Stomach (tissue), 9 donors: ENCODE data around the gene NUP214. TPM values are rescaled to one million over a fixed set of nuclear protein-coding genes. Genes with fewer than 3 reads are reported as not detected.

Source experiments
- DNase-seq, 2 donors: peaks; one replicate each; pipeline versions ENCODE4 v3.0.0 to v3.0.0-alpha.2; 2013 to 2019
- H3K27ac ChIP-seq, 5 donors: fragments of 200-600 bp in 4 of 5; sonication (generic) in 4 of 5; one replicate each; pipeline ENCODE4 v1.5.1; 2013 to 2019; ENCODE audit warnings: mild to moderate bottlenecking in 1 of 5, moderate library complexity in 1 of 5
- H3K27me3 ChIP-seq, 3 donors: fragments of 200-600 bp; sonication (generic); one replicate each; pipeline ENCODE4 v1.5.1; 2017 to 2019; ENCODE audit warnings: mixed run types in 1 of 3
- H3K36me3 ChIP-seq, 4 donors: fragments of 200-600 bp; sonication (generic); 1 replicate in 3 of 4; 2 replicates in 1 of 4; pipeline ENCODE4 v1.5.1; 2016 to 2019
- H3K4me1 ChIP-seq, 4 donors: fragments of 200-600 bp; sonication (generic); one replicate each; pipeline ENCODE4 v1.5.1; 2016 to 2019
- H3K4me3 ChIP-seq, 4 donors: fragments of 200-600 bp; sonication (generic) in 3 of 4; one replicate each; pipeline ENCODE4 v1.5.1; 2016 to 2019; ENCODE audit warnings: mild to moderate bottlenecking in 1 of 4
- H3K9me3 ChIP-seq, 4 donors: fragments of 200-600 bp; sonication (generic); one replicate each; pipeline ENCODE4 v1.5.1; 2016 to 2019
- EP300 ChIP-seq: sonication (generic); formaldehyde crosslinking; IDR thresholded peaks from one replicate; pipeline ENCODE4 v1.6.1; 2017; ENCODE audit warnings: antibody characterized with exemption
- POLR2A ChIP-seq, 4 donors: fragments of 450-650 bp; IDR thresholded peaks; one replicate each; pipeline ENCODE4 v1.6.1; 2016; ENCODE audit warnings: antibody characterized with exemption in 4 of 4, control low read depth in 2 of 4, mild to moderate bottlenecking in 1 of 4, moderate library complexity in 1 of 4
- POLR2AphosphoS5 ChIP-seq, 3 donors: sonication (generic); formaldehyde crosslinking; IDR thresholded peaks; one replicate each; pipeline ENCODE4 v1.6.1; 2016; ENCODE audit warnings: antibody characterized with exemption in 3 of 3
- WGBS, 5 donors: extraction: QIAGEN DNeasy Blood & Tissue Kit in 3 of 5; methylation state at CpG; one replicate each; pipeline versions ENCODE4 v1.1.5 to v1.1.7; 2013 to 2018; 5-methylcytosine and 5-hydroxymethylcytosine counted together
- intact Hi-C: fragments of 100-400 bp; cut with DNase I; formaldehyde crosslinking; loops from one replicate; pipeline ENCODE4 v1.15.1; 2023; ENCODE audit warnings: low total_unique reads
- polyA plus RNA-seq, 3 donors: library from polyadenylated mRNA; stranded (reverse); fragments of 200-250 nt; gene quantifications; one replicate each; pipeline ENCODE4 v1.2.3, GENCODE V29; 2013
- total RNA-seq, 5 donors: library from RNA; depleted of rRNA; stranded (reverse); fragments of >200 nt; gene quantifications; one replicate each; pipeline versions ENCODE4 v1.1.0 to v1.2.3, GENCODE V29; 2014 to 2016
- TF ChIP-seq, protein P1 (sequence below), 7 experiments: fragments of 450-650 bp in 4 of 7; fragments of 200-600 bp in 3 of 7; sonication (generic) in 3 of 7; IDR thresholded peaks; one replicate each; pipeline ENCODE4 v1.5.1; 2016 to 2019; ENCODE audit warnings: antibody characterized with exemption in 7 of 7, control low read depth in 2 of 7, mild to moderate bottlenecking in 1 of 7
- donor health status: healthy with polysubstance abuse.
- donor health status: Bipolar disorder and iron deficiency.
- donor health status: healthy.

NUP214 gene
- total and polyA plus RNA-seq, 8 donors: 21.7 to 111 (median 35.0) TPM

DNA sequence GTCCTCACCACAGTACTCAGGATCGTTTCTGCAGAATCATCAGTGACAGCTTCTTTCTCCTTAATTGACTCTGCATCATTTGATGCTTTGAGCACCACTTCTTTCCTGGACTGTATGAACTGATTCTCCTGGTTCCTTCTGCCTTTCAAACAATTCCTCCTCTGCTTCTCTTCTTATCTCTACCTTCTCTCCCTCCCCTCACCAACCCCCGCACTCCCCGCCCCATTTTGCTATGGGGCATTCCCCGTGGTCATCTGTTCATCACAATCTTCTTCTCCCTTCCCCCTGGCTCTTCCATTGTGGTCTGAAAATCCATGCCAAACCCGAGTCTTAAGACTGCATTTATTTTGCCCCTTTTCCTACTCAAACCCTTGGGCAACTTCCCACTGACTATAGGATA lies 93.0 kb downstream of the NUP214 start:
- peaks cover 5 to 75% (median 69%) of the 10 kb centered on the region in 4 donors for H3K36me3 ChIP-seq
- no peak for DNase-seq
- H3K9me3 ChIP-seq: no peaks in the 10 kb centered on the region
- WGBS, 5 donors: 75 to 84% (median 79%) methylated on average over 5 of the region's 5 CpGs
- H3K27me3 ChIP-seq: no peaks in the 10 kb centered on the region
- TF ChIP-seq EP300: no peak
- TF ChIP-seq POLR2A (IDR thresholded peaks at IDR 0.05): no peak
- TF ChIP-seq, protein P1, sequence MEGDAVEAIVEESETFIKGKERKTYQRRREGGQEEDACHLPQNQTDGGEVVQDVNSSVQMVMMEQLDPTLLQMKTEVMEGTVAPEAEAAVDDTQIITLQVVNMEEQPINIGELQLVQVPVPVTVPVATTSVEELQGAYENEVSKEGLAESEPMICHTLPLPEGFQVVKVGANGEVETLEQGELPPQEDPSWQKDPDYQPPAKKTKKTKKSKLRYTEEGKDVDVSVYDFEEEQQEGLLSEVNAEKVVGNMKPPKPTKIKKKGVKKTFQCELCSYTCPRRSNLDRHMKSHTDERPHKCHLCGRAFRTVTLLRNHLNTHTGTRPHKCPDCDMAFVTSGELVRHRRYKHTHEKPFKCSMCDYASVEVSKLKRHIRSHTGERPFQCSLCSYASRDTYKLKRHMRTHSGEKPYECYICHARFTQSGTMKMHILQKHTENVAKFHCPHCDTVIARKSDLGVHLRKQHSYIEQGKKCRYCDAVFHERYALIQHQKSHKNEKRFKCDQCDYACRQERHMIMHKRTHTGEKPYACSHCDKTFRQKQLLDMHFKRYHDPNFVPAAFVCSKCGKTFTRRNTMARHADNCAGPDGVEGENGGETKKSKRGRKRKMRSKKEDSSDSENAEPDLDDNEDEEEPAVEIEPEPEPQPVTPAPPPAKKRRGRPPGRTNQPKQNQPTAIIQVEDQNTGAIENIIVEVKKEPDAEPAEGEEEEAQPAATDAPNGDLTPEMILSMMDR (IDR thresholded peaks at IDR 0.05): no peak
- no peak for TF ChIP-seq POLR2AphosphoS5 (IDR thresholded peaks at IDR 0.05)
- H3K4me3 ChIP-seq: no peak overlapping the region
- no peak overlapping the region for H3K27ac ChIP-seq
- intact Hi-C loops: no loop called here
- peaks cover 0 to 12% (median 0%) of the 10 kb centered on the region in 4 donors for H3K4me1 ChIP-seq

DNA sequence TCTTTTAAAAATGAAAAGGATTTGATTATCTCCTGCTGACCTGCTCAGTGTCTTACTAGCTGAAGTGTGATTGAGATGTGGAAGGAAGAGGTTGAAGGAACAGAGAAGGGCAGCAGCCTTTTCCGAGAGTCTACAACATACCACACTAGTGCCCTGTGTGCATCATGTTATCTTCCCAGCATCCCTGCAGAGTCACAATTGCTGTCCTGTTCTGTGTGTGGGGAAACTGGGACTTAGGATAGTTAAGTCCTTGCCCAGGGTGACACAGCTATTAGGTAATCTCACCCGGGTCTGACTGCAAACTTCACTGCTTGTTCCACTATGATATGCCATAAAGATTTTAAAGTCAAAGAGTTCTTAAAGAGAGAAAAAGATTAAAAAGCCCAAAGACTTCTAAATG lies 95.1 kb downstream of the NUP214 start:
- Histone ChIP-seq H3K27me3 (no peaks in the 10 kb centered on the region), H3K36me3 (peaks cover 11 to 81% (median 74%) of the 10 kb centered on the region in 4 donors), H3K4me3 (no peak overlapping the region), H3K27ac (no peak overlapping the region), H3K4me1 (peaks cover 0 to 5% (median 0%) of the 10 kb centered on the region in 4 donors), H3K9me3 (no peaks in the 10 kb centered on the region)
- intact Hi-C loops: no loop called here
- no peak for DNase-seq
- WGBS, 5 donors: 82 to 90% (median 85%) methylated on average over 2 of the region's 2 CpGs
- TF ChIP-seq POLR2AphosphoS5 (IDR thresholded peaks at IDR 0.05): no peak
- TF ChIP-seq EP300: no peak
- TF ChIP-seq POLR2A (IDR thresholded peaks at IDR 0.05): no peak
- TF ChIP-seq, protein P1 (IDR thresholded peaks at IDR 0.05): no peak

DNA sequence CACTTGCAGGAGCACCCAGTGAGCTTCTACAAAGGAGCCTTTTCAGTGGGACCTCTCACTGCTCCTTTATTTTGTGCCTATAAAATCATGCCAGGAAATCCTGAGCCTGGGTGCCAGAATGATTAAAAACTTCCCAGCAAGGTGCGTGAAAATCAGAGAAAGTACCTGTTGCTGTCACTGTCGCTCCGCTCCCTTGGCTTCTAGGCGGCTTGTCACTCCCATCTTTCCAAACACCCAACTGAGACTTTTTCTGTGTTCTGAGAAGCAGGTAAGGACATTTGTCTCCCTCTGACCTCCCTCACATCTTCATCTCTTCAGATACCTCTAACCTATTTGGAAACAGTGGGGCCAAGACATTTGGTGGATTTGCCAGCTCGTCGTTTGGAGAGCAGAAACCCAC lies 97.1 kb downstream of the NUP214 start:
- WGBS, 5 donors: 93 to 96% (median 96%) methylated on average over 6 of the region's 6 CpGs

DNA sequence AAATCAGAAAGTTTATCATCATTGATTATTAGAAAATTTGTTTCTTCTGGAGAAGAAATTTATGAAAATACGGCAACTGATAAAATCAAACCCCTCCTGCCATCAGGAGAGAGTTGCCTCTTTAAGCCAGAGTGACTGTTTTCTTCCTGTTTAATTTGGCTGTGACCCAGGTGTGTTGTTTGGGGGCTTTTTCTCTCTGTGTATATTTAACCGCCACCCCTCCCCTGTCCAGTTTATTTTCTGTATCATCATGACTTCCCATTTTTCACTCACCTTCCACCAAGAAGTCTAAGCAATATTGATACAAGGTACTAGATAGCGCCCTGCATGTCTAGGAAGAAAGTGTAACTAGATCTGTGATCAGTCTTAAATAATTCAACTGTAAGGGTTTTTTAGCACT lies 100.8 kb downstream of the NUP214 start:
- DNase-seq: no peak
- H3K27me3 ChIP-seq: no peaks in the 10 kb centered on the region
- peaks cover 0 to 12% (median 5%) of the 10 kb centered on the region in 4 donors for H3K4me1 ChIP-seq
- intact Hi-C loops: no loop called here
- 76 to 84% (median 82%) methylated on average over 3 of the region's 3 CpGs for WGBS, 5 donors
- H3K4me3 ChIP-seq: no peak overlapping the region
- H3K36me3 ChIP-seq: peaks cover 21 to 68% (median 67%) of the 10 kb centered on the region in 4 donors
- no peaks in the 10 kb centered on the region for H3K9me3 ChIP-seq
- TF ChIP-seq POLR2A (IDR thresholded peaks at IDR 0.05) (no peak), EP300 (no peak), POLR2AphosphoS5 (IDR thresholded peaks at IDR 0.05) (no peak)
- TF ChIP-seq, protein P1 (IDR thresholded peaks at IDR 0.05): no peak
- H3K27ac ChIP-seq: no peak overlapping the region

More for the DNA sequence above, 97.1 kb downstream of the NUP214 start:
- intact Hi-C loops: no loop called here
- TF ChIP-seq POLR2A (IDR thresholded peaks at IDR 0.05) (no peak), EP300 (no peak), POLR2AphosphoS5 (IDR thresholded peaks at IDR 0.05) (no peak)
- TF ChIP-seq, protein P1 (IDR thresholded peaks at IDR 0.05): no peak
- DNase-seq: no peak
- H3K4me1 ChIP-seq: peaks cover 0 to 10% (median 3%) of the 10 kb centered on the region in 4 donors
- H3K27ac ChIP-seq: no peak overlapping the region
- H3K36me3 ChIP-seq: peaks cover 11 to 71% (median 62%) of the 10 kb centered on the region in 4 donors
- H3K4me3 ChIP-seq: no peak overlapping the region
- H3K27me3 ChIP-seq: no peaks in the 10 kb centered on the region
- H3K9me3 ChIP-seq: no peaks in the 10 kb centered on the region
